Measurements from ENCODE around the gene POR.

POR gene

DNA sequence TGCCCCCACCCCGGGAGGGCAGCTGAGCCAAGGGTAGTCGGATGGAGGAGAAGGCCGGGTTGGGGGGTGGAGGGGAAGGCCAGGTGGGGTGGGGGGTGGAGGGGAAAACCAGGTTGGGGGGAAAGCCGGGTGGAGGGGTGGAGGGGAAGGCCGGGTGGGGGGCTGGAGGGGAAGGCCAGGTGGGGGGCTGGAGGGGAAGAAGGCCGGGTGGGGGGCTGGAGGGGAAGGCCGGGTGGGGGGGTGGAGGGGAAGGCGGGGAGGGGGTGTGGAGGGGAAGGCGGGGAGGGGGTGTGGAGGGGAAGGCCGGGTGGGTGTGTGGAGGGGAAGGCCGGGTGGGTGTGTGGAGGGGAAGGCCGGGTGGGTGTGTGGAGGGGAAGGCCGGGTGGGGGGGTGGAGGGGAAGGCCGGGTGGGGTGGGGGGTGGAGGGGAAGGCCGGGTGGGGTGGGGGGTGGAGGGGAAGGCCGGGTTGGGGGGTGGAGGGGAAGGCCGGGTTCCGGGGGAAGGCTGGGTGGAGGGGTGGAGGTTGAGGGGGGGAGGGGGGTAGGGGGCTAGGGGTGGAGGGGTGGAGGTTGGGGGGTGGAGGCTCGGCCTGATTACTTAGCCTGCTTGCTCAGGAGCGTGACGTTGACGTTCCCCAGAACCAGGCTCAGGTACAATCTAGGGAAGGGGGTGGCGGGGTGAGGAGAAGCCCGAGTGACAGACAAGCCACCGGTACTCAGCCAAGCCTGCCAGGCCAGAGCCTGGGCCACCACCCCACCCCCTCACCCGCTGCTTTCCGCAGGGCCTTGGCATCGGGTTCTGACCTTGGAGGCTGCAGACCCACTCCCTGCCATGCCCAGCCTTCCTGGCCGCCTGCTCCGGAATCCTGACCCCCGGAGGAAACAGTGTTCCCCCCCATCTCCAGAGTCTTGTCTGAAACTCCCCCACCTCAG lies 73.9 kb downstream of the POR start:
- Histone ChIP-seq H3K27me3 (ENCODE audit: control insufficient read depth, insufficient read depth, low read length) (no peaks in the 10 kb centered on the region), H3K27ac (ENCODE audit: low read depth, low read length) (no peak overlapping the region), H3K36me3 (ENCODE audit: control insufficient read depth, insufficient read depth, low read length) (peaks cover 43% of the 10 kb centered on the region), H3K4me1 (ENCODE audit: control insufficient read depth, insufficient read depth, low read length) (peaks cover 25% of the 10 kb centered on the region), H3K9me3 (ENCODE audit: control insufficient read depth, insufficient read depth, low read depth, low read length) (no peaks in the 10 kb centered on the region), H3K9ac (ENCODE audit: low read length) (no peak overlapping the region), H3K4me3 (ENCODE audit: low read depth, low read length) (no peak overlapping the region)

- H3K9ac ChIP-seq (ENCODE audit: low read length): no peak overlapping the region
- H3K36me3 ChIP-seq (ENCODE audit: control insufficient read depth, insufficient read depth, low read length): peaks cover 34% of the 10 kb centered on the region
- H3K4me1 ChIP-seq (ENCODE audit: control insufficient read depth, insufficient read depth, low read length): peaks cover 26% of the 10 kb centered on the region
- H3K27ac ChIP-seq (ENCODE audit: low read depth, low read length): no peak overlapping the region
- H3K9me3 ChIP-seq (ENCODE audit: control insufficient read depth, insufficient read depth, low read depth, low read length): no peaks in the 10 kb centered on the region
- H3K4me3 ChIP-seq (ENCODE audit: low read depth, low read length): no peak overlapping the region
- H3K27me3 ChIP-seq (ENCODE audit: control insufficient read depth, insufficient read depth, low read length): no peaks in the 10 kb centered on the region
Measured at GRCh38 chr7:75989500-75990388, 74.8 kb downstream of the POR start.

- no peak overlapping the region for H3K4me3 ChIP-seq (ENCODE audit: low read depth, low read length)
- no peak overlapping the region for H3K9ac ChIP-seq (ENCODE audit: low read length)
Measured at GRCh38 chr7:75991531-75992082, 76.7 kb downstream of the POR start.

GRCh38 chr7:75992083-75992755 lies 77.3 kb downstream of the POR start:
- peaks cover 29% of the 10 kb centered on the region for H3K4me1 ChIP-seq (ENCODE audit: control insufficient read depth, insufficient read depth, low read length)
- no peaks in the 10 kb centered on the region for H3K9me3 ChIP-seq (ENCODE audit: control insufficient read depth, insufficient read depth, low read depth, low read length)
- H3K27ac ChIP-seq (ENCODE audit: low read depth, low read length): no peak overlapping the region
- H3K36me3 ChIP-seq (ENCODE audit: control insufficient read depth, insufficient read depth, low read length): peaks cover 18% of the 10 kb centered on the region
- H3K9ac ChIP-seq (ENCODE audit: low read length): no peak overlapping the region
- H3K27me3 ChIP-seq (ENCODE audit: control insufficient read depth, insufficient read depth, low read length): no peaks in the 10 kb centered on the region
- no peak overlapping the region for H3K4me3 ChIP-seq (ENCODE audit: low read depth, low read length)

More at GRCh38 chr7:75991531-75992082, 76.7 kb downstream of the POR start:
- Histone ChIP-seq H3K27me3 (ENCODE audit: control insufficient read depth, insufficient read depth, low read length) (no peaks in the 10 kb centered on the region), H3K27ac (ENCODE audit: low read depth, low read length) (no peak overlapping the region), H3K9me3 (ENCODE audit: control insufficient read depth, insufficient read depth, low read depth, low read length) (no peaks in the 10 kb centered on the region), H3K36me3 (ENCODE audit: control insufficient read depth, insufficient read depth, low read length) (peaks cover 23% of the 10 kb centered on the region), H3K4me1 (ENCODE audit: control insufficient read depth, insufficient read depth, low read length) (peaks cover 29% of the 10 kb centered on the region)

DNA sequence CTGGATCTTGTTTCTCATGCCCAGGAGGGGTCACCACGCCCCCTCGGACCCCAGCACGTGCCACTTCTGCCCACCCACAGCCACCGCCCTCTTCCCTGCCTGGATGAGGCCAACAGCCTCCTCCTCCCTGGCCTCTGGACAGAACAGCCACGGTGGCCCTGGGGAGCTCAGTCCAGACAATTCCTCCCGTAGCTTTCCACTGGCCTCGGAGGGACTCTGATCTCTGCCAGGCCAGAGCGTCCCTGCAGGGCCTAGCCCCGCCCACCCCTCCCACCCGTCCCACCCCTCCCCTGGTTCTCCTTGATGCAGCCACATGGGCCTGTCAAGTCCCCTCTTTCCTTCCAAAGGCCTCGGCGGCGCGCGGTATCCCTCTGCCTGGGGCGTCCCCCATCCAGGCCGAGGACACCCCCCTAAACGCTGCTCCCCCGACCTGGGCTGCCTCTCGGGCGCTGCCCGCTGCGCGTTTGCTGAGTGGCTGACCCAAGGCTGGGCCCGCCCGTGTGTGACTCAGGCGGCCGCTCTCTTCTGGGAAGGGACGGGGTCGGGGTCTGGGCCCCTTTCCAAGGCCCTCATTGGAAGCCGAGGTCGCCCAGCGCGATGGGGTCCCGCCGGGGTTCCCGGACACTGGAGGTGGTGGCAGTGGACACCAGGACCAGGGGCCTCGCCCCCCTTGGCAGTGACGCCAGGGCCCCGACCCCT lies 78.9 kb downstream of the POR start:
- Histone ChIP-seq H3K27me3 (ENCODE audit: control insufficient read depth, insufficient read depth, low read length) (no peaks in the 10 kb centered on the region), H3K27ac (ENCODE audit: low read depth, low read length) (peak overlapping the region; percentile 64; the same call in 1 of the 2 replicates), H3K36me3 (ENCODE audit: control insufficient read depth, insufficient read depth, low read length) (peaks cover 8% of the 10 kb centered on the region), H3K4me1 (ENCODE audit: control insufficient read depth, insufficient read depth, low read length) (peaks cover 29% of the 10 kb centered on the region), H3K9me3 (ENCODE audit: control insufficient read depth, insufficient read depth, low read depth, low read length) (no peaks in the 10 kb centered on the region), H3K4me3 (ENCODE audit: low read depth, low read length) (peak overlapping the region; percentile 91), H3K9ac (ENCODE audit: low read length) (peak overlapping the region; percentile 66)

DNA sequence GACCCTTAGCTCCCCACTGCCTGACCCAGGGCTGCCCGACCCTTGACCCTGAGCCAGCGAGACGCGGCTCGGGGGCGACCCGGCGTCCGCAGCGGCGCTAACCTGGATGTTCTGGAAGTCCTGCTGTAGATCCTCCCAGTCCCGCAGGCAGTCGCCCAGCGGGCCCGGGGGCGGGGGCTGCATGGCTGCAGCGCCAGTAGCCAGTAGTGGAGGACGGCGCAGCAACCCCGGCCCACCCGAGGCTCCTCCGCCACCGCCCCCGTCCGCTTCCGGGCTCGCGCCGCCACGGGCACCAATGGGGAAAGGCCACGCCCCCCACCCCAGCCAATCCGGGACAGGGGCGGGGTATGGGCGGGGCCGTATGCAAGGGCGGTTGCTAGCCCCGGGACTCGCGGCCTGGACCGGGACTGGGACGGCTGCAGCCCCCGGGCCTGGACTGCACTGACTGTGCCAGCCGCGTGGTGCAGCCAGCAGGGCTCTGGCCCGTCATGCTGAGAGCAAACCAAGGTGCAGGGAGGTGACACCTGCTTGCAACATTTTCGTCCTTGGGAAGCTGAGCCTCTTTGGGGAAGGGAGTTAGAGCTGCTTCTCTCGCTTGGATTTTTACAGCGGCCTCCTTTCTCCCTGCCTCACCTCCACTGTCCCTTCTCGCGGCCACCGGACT lies 79.6 kb downstream of the POR start, which contains the start of gene TMEM120A:
TMEM120A (minus strand) TSS at position 208 of the 664 bp plus-strand sequence; CDS start at position 183, 25 bp downstream.
- H3K9ac ChIP-seq (ENCODE audit: low read length): peak within 1 kb of the TSS; percentile 71
- no peaks in the 10 kb centered on the region for H3K27me3 ChIP-seq (ENCODE audit: control insufficient read depth, insufficient read depth, low read length)
- peak within 1 kb of the TSS; percentile 64; the same call in 1 of the 2 replicates for H3K27ac ChIP-seq (ENCODE audit: low read depth, low read length)
- H3K4me3 ChIP-seq (ENCODE audit: low read depth, low read length): peak within 1 kb of the TSS; percentile 91
- peaks cover 23% of the 10 kb centered on the region for H3K4me1 ChIP-seq (ENCODE audit: control insufficient read depth, insufficient read depth, low read length)
- H3K36me3 ChIP-seq (ENCODE audit: control insufficient read depth, insufficient read depth, low read length): peaks cover 8% of the 10 kb centered on the region
- H3K9me3 ChIP-seq (ENCODE audit: control insufficient read depth, insufficient read depth, low read depth, low read length): no peaks in the 10 kb centered on the region

DNA sequence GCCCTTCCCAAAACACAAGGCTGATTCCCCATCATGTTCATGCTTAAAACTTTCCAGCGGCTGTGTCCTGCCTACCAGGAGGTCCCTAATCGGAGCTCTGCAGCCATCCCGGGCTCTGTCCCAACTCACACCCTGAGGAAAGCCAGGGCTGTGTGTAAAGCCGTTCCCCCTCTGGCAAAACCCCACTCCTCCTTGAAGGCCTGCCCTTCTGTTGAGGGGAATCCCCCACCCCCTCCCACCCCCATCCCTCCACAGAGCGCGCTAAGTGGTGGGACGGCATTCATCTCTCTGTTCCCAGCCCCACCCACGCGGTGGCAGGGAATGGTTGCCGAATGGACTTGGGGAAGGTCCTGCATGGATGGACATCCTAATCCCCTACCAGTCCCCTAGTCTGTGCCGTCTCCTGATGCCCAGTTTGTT lies 80.1 kb downstream of the POR start:
- Histone ChIP-seq H3K36me3 (ENCODE audit: control insufficient read depth, insufficient read depth, low read length) (peaks cover 8% of the 10 kb centered on the region), H3K9me3 (ENCODE audit: control insufficient read depth, insufficient read depth, low read depth, low read length) (no peaks in the 10 kb centered on the region), H3K4me1 (ENCODE audit: control insufficient read depth, insufficient read depth, low read length) (peaks cover 18% of the 10 kb centered on the region), H3K27me3 (ENCODE audit: control insufficient read depth, insufficient read depth, low read length) (no peaks in the 10 kb centered on the region), H3K9ac (ENCODE audit: low read length) (peak overlapping the region; percentile 71), H3K27ac (ENCODE audit: low read depth, low read length) (no peak overlapping the region), H3K4me3 (ENCODE audit: low read depth, low read length) (peak overlapping the region; percentile 91)

- Histone ChIP-seq H3K27me3 (ENCODE audit: control insufficient read depth, insufficient read depth, low read length) (no peaks in the 10 kb centered on the region), H3K36me3 (ENCODE audit: control insufficient read depth, insufficient read depth, low read length) (peaks cover 16% of the 10 kb centered on the region), H3K4me3 (ENCODE audit: low read depth, low read length) (no peak overlapping the region), H3K9me3 (ENCODE audit: control insufficient read depth, insufficient read depth, low read depth, low read length) (no peaks in the 10 kb centered on the region), H3K9ac (ENCODE audit: low read length) (no peak overlapping the region), H3K27ac (ENCODE audit: low read depth, low read length) (no peak overlapping the region), H3K4me1 (ENCODE audit: control insufficient read depth, insufficient read depth, low read length) (peaks cover 14% of the 10 kb centered on the region)
Measured at GRCh38 chr7:75995996-75996395, 81.0 kb downstream of the POR start.

DNA sequence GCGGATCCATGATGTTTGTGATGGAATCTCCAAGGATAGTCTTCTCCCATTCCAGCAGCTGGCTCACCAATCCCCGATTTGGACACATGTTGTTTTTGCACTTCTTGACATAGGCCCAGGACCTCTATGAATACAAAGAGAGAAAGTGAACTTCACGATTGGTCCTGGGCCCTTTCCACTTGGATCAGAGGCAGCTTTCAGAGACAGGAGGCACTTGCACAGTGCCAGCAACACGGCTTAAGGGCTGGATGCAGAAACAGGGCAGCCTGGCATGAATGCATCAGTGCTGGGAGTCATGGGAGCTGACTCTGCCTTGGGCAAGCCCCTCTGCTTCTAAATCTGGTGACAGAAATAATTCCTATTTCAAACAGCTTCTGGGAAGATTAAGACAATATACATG lies 81.5 kb downstream of the POR start:
- Histone ChIP-seq H3K9me3 (ENCODE audit: control insufficient read depth, insufficient read depth, low read depth, low read length) (no peaks in the 10 kb centered on the region), H3K9ac (ENCODE audit: low read length) (no peak overlapping the region), H3K4me3 (ENCODE audit: low read depth, low read length) (no peak overlapping the region), H3K4me1 (ENCODE audit: control insufficient read depth, insufficient read depth, low read length) (peaks cover 12% of the 10 kb centered on the region), H3K27me3 (ENCODE audit: control insufficient read depth, insufficient read depth, low read length) (no peaks in the 10 kb centered on the region), H3K27ac (ENCODE audit: low read depth, low read length) (no peak overlapping the region), H3K36me3 (ENCODE audit: control insufficient read depth, insufficient read depth, low read length) (peaks cover 18% of the 10 kb centered on the region)

All from HUES6 (cell line).